Measurements from ENCODE around the gene ASPG. TPM values are rescaled to one million over a fixed set of nuclear protein-coding genes. Genes with fewer than 3 reads are reported as not detected.
A peak's percentile ranks its signal among the peaks of the same experiment; 100 is the strongest.

ASPG gene
- total RNA-seq, 1 donor from 2014 or later: 4.4 TPM

- intact Hi-C loops (cut with DNase I): no loop called here
- no peak for DNase-seq (ENCODE audit: low spot score)
Measured at GRCh38 chr14:104140463-104141331, 55.2 kb downstream of the ASPG start.

DNA sequence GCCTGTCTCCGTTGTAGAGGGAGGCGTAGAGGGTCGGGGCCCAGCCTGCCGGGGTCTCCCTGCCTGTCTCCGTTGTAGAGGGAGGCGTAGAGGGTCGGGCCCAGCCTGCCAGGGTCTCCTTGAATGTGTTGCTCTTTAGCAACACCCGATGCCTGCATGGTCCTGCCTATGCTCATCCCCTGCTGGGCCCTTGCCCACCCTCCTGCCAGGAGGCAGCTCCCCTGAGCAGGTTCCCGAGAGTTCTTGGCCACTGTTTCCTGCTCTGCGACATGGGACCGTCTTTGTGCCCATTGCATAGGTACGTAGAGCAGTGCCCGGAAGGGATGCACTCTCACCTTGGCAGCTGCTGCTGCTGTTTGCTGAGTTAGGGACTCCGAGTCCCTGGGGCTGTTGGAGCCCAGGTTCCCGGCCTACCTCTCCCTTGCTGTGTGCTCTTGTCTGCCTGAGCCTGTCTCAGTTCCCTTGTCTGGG lies 56.2 kb downstream of the ASPG start:
- DNase-seq (ENCODE audit: low spot score): no peak
- intact Hi-C loops (cut with DNase I): no loop called here

DNA sequence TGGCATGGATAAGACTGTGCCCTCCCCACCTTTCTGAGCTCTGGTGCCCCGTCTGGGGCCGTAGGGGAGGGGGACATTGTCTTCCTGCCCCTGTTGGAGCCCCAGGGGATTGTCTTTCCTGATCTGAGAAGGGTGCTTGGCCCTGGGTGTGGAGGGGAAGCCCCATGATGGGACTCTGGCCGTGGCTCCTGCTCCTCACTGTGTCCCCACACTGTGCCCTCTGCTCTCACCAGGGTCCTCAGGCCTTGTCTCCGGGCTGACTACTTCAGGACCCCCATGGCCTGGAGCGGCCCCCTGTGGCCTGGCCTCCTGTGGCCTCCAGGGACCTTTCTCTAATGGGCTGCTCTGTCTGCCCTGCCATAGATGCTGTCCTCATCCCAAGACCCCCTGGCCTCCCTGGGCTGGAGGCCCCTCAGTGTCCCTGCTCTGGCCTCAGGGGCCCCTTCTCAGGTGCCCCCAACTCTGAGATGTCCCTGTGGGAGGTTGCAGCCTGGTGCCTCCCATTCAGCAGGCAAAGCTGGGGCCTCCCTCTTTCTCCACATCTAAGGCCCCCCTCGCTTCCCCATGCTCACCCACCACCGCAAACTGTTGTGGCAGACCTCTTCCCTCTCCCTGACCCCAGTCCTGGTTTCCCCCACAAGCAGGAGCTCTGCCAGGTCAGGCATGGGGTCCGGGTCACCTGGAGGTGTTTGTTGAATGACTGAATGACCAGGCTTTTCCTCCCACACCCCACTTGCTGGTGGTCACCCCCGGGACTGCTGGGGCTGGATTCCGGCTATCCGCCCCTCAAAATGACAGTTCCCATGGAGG lies 56.8 kb downstream of the ASPG start:
- DNase-seq (ENCODE audit: low spot score): no peak
- intact Hi-C loops (cut with DNase I): no loop called here

DNA sequence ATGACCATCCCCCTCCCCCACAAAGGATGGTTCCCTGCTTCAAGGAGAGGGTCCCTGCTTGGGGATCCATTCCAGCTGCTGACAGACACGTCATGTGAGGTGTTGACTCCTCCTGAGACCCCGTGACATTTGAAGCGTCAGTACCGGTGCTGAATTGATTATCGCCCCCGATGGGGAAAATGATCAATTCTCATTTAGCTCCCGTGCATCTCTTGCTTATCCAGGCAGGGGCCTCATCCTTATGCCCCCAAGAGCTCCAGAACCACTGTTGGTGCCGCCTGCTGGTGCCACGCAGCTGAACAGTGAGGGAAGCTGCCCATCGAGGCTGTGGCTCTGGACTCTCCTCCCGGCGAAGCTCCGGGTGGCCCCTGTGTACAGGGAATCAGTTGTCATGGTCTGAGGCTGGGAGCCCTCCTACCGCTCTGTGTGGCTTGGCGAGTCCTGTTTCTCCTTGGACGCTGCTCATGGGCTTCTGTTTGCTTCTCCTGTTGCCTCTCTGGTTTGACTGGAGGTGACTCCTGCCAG lies 57.5 kb downstream of the ASPG start:
- intact Hi-C loops (cut with DNase I): no loop called here
- no peak for DNase-seq (ENCODE audit: low spot score)

DNA sequence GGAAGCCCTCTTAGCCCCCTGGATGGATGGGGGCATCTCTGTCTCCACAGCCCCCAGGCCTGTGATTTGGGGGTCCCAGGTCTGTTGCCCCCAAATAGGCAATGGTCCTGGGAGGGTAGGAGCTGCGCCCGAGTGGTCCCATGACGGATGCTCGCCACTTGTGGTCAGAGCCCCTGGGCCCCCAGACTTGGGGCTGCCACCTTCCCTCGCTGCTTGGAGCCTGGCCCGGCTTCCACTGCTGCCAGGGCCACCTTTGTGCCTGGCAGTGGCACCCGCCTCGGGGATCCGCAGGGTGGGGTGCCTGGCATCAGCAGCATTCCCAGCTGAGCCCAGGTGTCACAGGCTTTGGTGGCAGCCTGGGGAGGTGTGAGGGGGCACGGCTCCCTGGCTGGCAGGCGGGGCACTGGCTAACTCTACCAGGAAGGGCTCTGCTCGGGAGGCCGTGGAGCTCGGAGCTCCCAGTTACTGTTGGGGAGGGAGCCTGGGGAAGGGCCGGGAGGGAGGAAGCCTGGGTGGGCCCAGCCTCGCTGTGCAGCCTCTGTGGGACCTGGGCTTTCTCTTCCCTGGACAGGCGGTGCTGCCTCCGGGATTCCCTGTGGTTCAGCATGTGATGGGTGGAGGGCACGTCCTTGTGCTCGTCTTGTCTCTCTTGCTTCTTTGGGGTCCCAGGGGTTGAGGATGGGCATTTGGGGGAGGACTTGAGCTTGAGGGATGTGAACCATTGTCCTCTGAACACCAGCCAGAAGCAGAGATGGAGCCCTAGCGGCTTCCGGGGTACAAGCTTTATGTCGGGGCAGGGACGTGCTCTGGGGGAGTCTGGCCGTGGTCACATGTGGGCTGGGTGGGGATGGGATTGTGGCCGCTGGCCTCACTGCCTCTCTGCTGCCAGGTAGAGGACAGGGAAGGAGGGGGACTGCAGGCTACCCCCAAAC lies 58.3 kb downstream of the ASPG start:
- intact Hi-C loops (cut with DNase I): no loop called here
- peak; percentile 71 for DNase-seq (ENCODE audit: low spot score)

- DNase-seq (ENCODE audit: low spot score): peak; percentile 12
- intact Hi-C loops (cut with DNase I): no loop called here
Measured at GRCh38 chr14:104144453-104144790, 58.9 kb downstream of the ASPG start.

GRCh38 chr14:104144911-104145825 lies 59.7 kb downstream of the ASPG start:
- intact Hi-C loops (cut with DNase I): no loop called here
- peak; percentile 27 for DNase-seq (ENCODE audit: low spot score)

DNA sequence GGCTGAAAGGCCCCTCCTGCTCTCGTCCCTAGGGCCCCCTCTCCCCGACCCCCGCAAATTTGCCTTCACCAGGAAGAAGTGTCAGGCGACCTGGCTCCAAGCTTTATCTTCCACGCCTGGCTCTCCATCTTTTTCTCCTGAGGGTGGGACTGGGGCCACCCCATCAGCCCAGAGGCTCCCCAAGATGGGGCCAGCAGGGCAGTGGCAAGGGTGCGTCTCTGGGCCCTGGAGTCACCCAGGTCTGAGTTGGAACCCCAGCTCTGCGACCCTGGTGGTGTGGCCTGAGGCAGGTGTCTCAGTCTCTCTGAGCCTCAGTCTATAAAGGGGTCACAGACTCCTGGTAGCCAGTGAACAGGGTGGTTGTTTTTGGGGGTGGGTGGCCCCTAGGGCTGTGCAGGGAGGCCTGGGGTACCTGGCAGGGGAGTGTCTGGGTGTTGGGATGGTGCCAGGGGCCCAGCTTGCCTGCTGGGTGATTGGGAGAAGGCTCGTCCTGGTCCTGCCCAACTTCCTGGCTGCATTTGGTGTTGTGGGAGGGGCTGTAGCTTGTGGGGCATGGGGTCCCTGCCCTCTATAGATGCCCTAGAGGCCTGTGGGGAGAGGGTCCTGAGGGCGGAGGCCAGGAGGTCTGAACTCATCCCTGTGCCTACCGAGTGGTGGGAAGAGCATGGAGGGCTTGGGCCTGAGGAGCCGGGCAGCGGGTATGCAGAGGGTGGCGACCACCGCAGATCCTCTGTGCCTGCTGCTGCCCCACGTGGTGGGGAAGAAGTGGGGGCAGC lies 60.5 kb downstream of the ASPG start:
- intact Hi-C loops (cut with DNase I): no loop called here
- peak; percentile 66 for DNase-seq (ENCODE audit: low spot score)

GRCh38 chr14:104146651-104147345 lies 61.3 kb downstream of the ASPG start:
- intact Hi-C loops (cut with DNase I): no loop called here
- DNase-seq (ENCODE audit: low spot score): no peak

DNA sequence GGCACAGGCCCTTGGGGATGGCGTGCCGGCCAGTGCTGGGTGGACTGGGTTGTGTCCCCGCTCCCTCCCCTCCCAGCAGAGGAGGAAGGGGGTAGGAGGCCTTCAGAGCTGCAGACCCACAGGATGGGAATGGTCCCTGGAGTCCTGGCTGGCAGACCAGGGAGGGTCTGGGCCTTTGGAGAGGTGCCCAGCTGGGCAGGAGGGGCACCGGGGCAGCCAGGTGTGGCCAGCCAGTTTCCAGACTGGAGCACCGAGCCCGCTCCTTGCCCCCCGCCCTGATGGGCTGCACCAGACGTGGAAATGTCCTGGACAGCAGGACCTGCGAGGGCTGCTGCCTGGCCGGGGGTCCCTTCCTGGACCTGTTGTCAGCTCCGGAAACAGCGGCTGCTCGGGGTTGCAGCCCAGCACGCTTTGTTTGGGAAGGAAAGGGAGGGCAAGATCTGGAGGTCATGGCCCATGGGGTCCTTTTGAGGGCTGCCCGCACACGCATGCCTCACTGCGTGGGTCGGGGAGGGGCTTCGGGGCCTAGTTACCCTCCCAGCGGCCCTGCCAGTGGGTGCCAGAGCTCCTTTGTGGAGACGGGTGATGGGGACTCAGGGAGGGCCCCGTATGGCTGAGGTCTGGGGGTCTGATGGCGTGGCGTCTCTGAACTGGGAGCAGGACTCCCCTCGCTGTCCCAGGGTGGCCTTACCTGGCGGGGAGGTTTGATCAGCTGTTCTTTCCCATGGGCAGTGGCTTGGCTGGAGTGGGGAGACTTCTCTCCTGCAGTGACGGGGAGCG lies 62.0 kb downstream of the ASPG start:
- intact Hi-C loops (cut with DNase I): no loop called here
- DNase-seq (ENCODE audit: low spot score): no peak

DNA sequence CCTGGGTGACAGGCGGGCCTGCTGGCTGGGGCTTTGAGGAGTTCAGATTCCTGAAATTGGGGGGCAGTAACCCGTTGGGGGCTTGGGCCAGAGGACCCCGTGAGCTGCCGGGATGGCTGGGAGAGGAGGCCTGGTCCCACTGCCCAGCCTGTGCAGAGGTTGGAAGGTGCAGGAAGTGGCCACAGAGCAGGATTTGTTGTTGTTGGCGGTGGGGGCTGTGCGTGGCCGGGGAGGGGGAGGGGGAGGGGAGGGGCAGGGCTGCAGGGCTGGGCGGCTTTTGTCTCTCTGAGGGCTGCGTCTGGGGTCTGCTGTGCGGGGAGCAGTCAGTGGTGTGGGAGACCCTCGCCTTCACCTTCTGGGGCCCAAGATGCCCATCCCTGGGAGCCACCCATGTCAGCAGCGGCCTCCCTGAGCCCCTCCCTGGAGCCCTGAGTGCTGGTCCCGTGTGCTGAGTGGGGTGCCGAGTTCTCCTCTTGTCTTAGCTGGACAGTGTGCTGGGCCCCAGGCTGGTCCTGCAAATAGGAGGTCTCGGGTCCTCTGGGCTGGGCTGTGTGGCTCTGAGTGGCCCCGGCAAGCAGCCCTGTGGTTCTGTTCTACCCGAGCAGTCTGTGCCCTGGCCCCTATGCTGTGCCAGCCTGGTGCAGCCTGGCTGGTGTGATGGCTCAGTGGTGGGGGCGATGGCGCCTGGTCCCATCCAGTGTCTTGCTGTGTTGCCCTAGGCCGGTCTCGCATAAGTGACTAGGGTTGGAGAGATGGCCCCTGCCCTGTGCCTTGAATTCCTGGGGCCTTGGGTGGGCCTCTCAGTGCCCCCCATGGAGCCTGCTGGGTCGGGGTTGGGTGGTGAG lies 63.2 kb downstream of the ASPG start:
- intact Hi-C loops (cut with DNase I): no loop called here
- DNase-seq (ENCODE audit: low spot score): no peak

DNA sequence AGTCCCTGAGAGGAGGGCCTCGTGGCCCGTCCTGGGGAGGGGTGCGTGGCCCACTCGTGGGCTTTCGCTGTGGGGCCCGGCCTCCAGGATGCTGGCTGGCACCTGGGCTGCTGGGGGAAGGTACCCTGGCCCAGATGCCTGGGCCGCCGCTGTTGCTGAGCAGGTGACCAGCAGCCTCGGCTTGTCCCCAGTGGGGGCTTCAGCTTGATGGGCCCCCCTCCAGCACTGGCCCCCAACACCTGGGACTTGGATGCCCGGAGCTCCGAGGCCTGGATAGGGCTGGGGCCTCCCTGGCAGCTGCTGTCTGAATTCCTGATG lies 63.7 kb downstream of the ASPG start:
- no peak for DNase-seq (ENCODE audit: low spot score)
- intact Hi-C loops (cut with DNase I): no loop called here

DNA sequence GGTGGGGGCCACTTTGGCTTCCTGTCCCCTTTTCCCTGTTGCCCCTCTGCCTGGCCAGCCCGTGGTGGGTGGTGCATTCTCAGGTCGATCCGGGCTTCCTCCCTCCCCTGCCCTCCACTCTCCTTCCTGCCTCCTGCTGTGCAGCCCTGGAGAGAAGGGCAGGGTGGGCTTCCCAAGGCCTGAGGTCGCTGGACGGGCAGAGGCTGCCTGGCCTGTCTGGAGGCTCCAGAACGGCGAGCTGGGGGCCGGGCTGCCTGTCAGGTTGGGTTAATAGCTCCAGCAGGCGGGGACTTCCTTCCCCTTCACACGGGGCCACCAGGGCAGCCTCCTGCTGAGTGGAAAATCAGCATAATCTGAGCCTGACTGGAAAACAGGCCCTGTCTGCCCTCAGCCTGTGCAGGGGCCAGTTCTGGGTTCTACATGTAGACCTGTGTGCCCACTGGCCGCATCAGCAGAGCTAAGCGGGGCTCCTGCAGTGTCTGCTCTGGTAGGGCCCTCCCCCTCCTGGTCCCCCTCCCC lies 64.2 kb downstream of the ASPG start:
- DNase-seq (ENCODE audit: low spot score): no peak
- intact Hi-C loops (cut with DNase I): no loop called here

- no peak for DNase-seq (ENCODE audit: low spot score)
- intact Hi-C loops (cut with DNase I): no loop called here
Measured at GRCh38 chr14:104150136-104151025, 64.9 kb downstream of the ASPG start.

GRCh38 chr14:104151026-104151381 lies 65.5 kb downstream of the ASPG start:
- no peak for DNase-seq (ENCODE audit: low spot score)
- intact Hi-C loops (cut with DNase I): no loop called here
